ENCODE data around the gene HINT2.

DNA sequence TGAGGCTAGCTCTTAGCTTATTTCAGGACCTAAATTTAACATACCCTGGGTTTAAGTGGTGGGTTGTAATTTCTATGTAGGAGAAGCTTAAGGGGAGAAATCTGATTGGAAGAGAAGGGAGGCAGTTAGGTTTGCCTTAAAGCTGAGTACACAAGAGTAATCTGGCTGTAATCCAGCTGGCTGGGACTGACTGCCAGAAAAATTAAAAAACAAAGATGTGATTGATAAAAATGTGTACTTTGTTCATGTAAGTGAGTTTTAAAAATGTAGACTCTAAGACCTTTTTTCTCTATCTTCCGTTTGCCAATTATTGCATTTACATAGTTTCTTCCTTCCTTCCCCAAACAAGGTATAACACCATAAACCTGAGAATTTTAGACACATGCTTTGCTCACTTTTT, 43.3 kb downstream of the HINT2 start:
- TF ChIP-seq, protein P1, sequence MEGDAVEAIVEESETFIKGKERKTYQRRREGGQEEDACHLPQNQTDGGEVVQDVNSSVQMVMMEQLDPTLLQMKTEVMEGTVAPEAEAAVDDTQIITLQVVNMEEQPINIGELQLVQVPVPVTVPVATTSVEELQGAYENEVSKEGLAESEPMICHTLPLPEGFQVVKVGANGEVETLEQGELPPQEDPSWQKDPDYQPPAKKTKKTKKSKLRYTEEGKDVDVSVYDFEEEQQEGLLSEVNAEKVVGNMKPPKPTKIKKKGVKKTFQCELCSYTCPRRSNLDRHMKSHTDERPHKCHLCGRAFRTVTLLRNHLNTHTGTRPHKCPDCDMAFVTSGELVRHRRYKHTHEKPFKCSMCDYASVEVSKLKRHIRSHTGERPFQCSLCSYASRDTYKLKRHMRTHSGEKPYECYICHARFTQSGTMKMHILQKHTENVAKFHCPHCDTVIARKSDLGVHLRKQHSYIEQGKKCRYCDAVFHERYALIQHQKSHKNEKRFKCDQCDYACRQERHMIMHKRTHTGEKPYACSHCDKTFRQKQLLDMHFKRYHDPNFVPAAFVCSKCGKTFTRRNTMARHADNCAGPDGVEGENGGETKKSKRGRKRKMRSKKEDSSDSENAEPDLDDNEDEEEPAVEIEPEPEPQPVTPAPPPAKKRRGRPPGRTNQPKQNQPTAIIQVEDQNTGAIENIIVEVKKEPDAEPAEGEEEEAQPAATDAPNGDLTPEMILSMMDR (IDR thresholded peaks at IDR 0.05): no peak
- no peak for TF ChIP-seq POLR2A (IDR thresholded peaks at IDR 0.05)

Data from body of pancreas (tissue), 4 donors.